ENCODE data around the gene SLC6A20. TPM values are rescaled to one million over a fixed set of nuclear protein-coding genes. Genes with fewer than 3 reads are reported as not detected.

SLC6A20 gene
- total and polyA plus RNA-seq, 12 donors = 0.06 to 0.09 TPM; not detected in 10

DNA sequence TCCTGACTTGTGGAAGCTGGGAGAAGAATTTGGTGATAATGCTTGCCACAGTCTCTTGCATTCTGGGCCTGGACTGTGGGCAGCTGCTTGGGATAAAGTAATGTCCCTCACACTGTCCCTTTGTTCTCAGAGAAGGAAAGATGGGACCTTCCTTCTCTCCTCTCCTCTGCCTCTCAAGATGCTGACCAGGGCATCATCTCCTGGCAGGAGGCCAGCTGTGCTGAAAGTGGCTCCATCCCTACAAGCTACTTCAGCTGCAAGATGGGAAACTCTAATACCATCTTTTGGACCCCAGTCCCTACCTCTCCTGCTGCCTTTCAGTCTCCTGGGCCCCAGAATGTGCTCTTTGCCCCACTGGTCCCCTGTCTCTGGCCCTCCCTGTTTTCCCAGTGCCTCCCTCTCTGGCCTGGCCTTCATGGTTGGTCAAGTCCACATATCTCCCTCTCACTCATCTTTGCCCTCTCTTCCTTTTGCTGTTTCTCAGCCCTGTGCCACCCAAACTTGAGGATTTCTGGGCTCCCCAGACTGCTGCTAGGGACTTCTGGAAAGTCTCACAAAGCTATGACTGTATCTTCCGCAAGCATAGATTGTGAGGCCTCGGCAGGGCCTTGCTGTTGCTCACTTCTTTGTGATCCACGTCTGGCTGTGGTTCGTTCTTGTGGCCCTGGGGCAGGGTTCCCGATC lies 7.1 kb upstream of the SLC6A20 start:
- no peak overlapping the region for H3K27ac ChIP-seq
- TF ChIP-seq, protein P1, sequence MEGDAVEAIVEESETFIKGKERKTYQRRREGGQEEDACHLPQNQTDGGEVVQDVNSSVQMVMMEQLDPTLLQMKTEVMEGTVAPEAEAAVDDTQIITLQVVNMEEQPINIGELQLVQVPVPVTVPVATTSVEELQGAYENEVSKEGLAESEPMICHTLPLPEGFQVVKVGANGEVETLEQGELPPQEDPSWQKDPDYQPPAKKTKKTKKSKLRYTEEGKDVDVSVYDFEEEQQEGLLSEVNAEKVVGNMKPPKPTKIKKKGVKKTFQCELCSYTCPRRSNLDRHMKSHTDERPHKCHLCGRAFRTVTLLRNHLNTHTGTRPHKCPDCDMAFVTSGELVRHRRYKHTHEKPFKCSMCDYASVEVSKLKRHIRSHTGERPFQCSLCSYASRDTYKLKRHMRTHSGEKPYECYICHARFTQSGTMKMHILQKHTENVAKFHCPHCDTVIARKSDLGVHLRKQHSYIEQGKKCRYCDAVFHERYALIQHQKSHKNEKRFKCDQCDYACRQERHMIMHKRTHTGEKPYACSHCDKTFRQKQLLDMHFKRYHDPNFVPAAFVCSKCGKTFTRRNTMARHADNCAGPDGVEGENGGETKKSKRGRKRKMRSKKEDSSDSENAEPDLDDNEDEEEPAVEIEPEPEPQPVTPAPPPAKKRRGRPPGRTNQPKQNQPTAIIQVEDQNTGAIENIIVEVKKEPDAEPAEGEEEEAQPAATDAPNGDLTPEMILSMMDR (IDR thresholded peaks at IDR 0.05) = no peak
- 93 to 94% methylated on average over 5 of the region's 5 CpGs for WGBS, 2 donors
- DNase-seq (no peak), ATAC-seq (no peak)
- peaks cover 0 to 17% (median 7%) of the 10 kb centered on the region in 7 donors for H3K27me3 ChIP-seq
- peaks cover 0 to 10% (median 0%) of the 10 kb centered on the region in 9 donors for H3K4me1 ChIP-seq
- peaks cover 0 to 3% (median 0%) of the 10 kb centered on the region in 11 donors for H3K9me3 ChIP-seq
- no peaks in the 10 kb centered on the region for H3K36me3 ChIP-seq
- no peak overlapping the region for H3K4me3 ChIP-seq
- intact Hi-C loops (cut with DNase I) = no loop called here

DNA sequence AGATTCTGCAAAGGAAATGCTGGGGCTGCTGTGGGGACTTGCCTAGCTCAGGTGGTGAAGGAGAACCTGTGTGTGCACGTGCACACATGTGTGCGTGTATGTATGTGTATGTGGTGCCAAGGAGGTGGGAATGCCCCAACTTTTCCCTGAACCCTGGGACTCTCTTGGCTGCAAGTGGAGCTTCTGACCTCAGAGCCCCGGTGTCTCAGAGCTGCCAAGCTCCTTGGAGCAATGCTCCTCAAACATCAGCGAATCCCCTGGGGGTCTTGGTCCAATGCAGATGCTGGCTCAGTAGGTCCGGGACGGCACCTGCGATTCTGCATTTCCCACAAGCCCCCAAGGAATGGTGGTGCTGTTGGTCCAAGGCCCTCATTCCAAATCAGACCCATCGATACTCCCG lies 5.8 kb upstream of the SLC6A20 start:
- Histone ChIP-seq H3K9me3 (peaks cover 0 to 3% (median 0%) of the 10 kb centered on the region in 11 donors), H3K36me3 (no peaks in the 10 kb centered on the region), H3K27me3 (peaks cover 0 to 30% (median 18%) of the 10 kb centered on the region in 7 donors), H3K4me3 (no peak overlapping the region), H3K27ac (no peak overlapping the region), H3K4me1 (no peaks in the 10 kb centered on the region)
- intact Hi-C loops (cut with DNase I) = no loop called here
- 93% methylated on average over 9 of the region's 9 CpGs for WGBS, 2 donors
- DNase-seq = no peak
- TF ChIP-seq, protein P1 (IDR thresholded peaks at IDR 0.05) = no peak
- ATAC-seq = no peak

DNA sequence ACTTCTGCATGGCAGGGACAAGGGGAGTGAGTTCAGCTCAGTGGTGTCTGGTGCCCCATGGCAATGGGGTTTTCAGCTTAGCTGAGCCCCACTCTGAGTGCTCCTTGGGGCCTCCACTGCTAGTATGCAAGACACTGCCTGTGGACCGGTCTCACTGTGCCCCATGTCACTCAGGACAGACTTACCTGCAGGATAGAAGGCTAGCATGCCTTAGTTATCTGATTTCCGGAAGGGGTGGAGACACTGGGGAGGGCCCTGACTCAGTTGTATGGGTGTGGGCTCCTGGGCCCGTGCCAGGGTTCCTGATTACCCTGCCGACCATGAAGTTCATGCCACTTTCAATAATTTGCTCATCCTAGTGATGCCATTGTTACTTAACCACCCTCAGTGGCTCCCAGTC lies 4.3 kb upstream of the SLC6A20 start:
- intact Hi-C loops (cut with DNase I) = no loop called here
- ATAC-seq (no peak), DNase-seq (no peak)
- Histone ChIP-seq H3K36me3 (no peaks in the 10 kb centered on the region), H3K27me3 (peaks cover 3 to 45% (median 32%) of the 10 kb centered on the region in 7 donors), H3K27ac (no peak overlapping the region), H3K4me3 (no peak overlapping the region), H3K4me1 (peaks cover 0 to 14% (median 9%) of the 10 kb centered on the region in 9 donors), H3K9me3 (peaks cover 0 to 3% (median 0%) of the 10 kb centered on the region in 11 donors)
- 76 to 80% methylated on average over 4 of the region's 4 CpGs for WGBS, 2 donors
- TF ChIP-seq, protein P1 (IDR thresholded peaks at IDR 0.05) = no peak

DNA sequence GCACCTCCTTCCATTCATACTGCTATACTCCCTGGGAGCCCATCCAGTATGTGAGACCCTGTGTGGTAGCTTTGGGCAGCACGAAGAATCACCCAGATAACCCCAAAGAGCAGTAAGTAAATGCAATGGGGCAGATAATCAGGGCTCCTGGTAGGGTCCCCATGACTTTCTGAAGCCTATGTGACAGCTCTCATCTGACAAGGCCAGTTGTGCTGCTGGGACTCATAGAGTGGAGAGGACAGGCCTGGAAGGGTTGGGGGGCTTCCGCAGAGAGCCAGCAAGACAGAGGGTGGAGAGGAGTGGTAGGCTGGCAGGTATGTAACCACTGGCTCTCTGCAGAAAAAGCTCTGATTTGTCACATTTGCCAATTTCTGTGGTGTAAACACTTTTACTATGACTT lies 3.2 kb upstream of the SLC6A20 start:
- Histone ChIP-seq H3K27ac (no peak overlapping the region), H3K27me3 (peaks cover 3 to 55% (median 40%) of the 10 kb centered on the region in 7 donors), H3K9me3 (no peaks in the 10 kb centered on the region), H3K4me1 (peaks cover 0 to 16% (median 9%) of the 10 kb centered on the region in 9 donors), H3K36me3 (no peaks in the 10 kb centered on the region), H3K4me3 (no peak overlapping the region)
- TF ChIP-seq, protein P1 (IDR thresholded peaks at IDR 0.05) = no peak
- ATAC-seq (no peak), DNase-seq (no peak)
- intact Hi-C loops (cut with DNase I) = no loop called here
- 91 to 95% methylated on average over 2 of the region's 2 CpGs for WGBS, 2 donors
